H1 (cell line): ENCODE data around the gene KDM6B. TPM values are rescaled to one million over a fixed set of nuclear protein-coding genes. Genes with fewer than 3 reads are reported as not detected.

Experiments used
- CTCF ChIA-PET: fragments of 300-600 bp; sonication (Branson Sonifier 250); formaldehyde crosslinking; loops from one replicate; lab custom pipeline; 2021; ENCODE audit not compliant: partially characterized antibody; lab: Charles Lee
- POLR2A ChIA-PET: fragments of 300-600 bp; sonication (Branson Sonifier 250); formaldehyde crosslinking; loops from one replicate; lab custom pipeline; 2021; ENCODE audit warnings: inconsistent platforms; ENCODE audit not compliant: partially characterized antibody; lab: Charles Lee
- DNase-seq, 2 experiments: peaks; one replicate each; pipeline versions ENCODE4 v3.0.0 to v3.0.0-alpha.2; 2010 to 2022; ENCODE audit warnings: low spot score in 2 of 2, low read depth in 1 of 2, mixed read lengths in 1 of 2
- FAIRE-seq: peaks from 2 replicates; lab custom pipeline; 2011; peaks lifted over from hg19 to GRCh38; lab: Jason Lieb, UNC
- H2AFZ ChIP-seq: 2 replicates; pipeline ENCODE4 v1.8.1; 2012; ENCODE audit warnings: low read length, inconsistent platforms
- H2AK5ac ChIP-seq: 2 replicates; pipeline ENCODE4 v1.6.1; 2013; ENCODE audit warnings: low read depth, low read length
- H2BK120ac ChIP-seq: replicated peaks from 2 replicates; pipeline ENCODE3; 2013; ENCODE audit warnings: low read depth, low read length, inconsistent platforms
- H2BK12ac ChIP-seq: 2 replicates; pipeline ENCODE4 v1.6.1; 2013; ENCODE audit warnings: low read depth, low read length
- H2BK15ac ChIP-seq: 2 replicates; pipeline ENCODE4 v1.6.1; 2013; ENCODE audit warnings: low read length
- H2BK20ac ChIP-seq: 2 replicates; pipeline ENCODE4 v1.6.1; 2013; ENCODE audit warnings: low read length
- H2BK5ac ChIP-seq: 2 replicates; pipeline ENCODE4 v1.6.1; 2013; ENCODE audit warnings: low read depth, low read length
- H3K14ac ChIP-seq: 2 replicates; pipeline ENCODE4 v1.6.1; 2013; ENCODE audit warnings: inconsistent platforms; ENCODE audit not compliant: insufficient read length
- H3K18ac ChIP-seq: 2 replicates; pipeline ENCODE4 v1.6.1; 2013; ENCODE audit warnings: low read length; ENCODE audit errors: extremely low read depth
- H3K23ac ChIP-seq: 2 replicates; pipeline ENCODE4 v1.6.1; 2013; ENCODE audit warnings: inconsistent platforms; ENCODE audit not compliant: insufficient read length
- H3K23me2 ChIP-seq: 2 replicates; pipeline ENCODE4 v1.6.1; 2013; ENCODE audit warnings: low read depth, low read length
- H3K27ac ChIP-seq: 2 replicates; pipeline ENCODE4 v1.6.1; 2011; ENCODE audit warnings: low read depth, low read length, inconsistent platforms
- H3K27me3 ChIP-seq, 4 experiments: replicated peaks in 1 of 4; 1 replicate in 1 of 4; 2 replicates in 3 of 4; pipeline versions ENCODE4 v1.6.1 to v1.8.1; 2011 to 2013; ENCODE audit warnings: low read length in 3 of 4, mild to moderate bottlenecking in 3 of 4, inconsistent platforms in 2 of 4, mixed read lengths in 2 of 4, moderate library complexity in 1 of 4; ENCODE audit not compliant: control insufficient read depth in 3 of 4, insufficient read depth in 3 of 4; ENCODE audit errors: extremely low read depth in 1 of 4
- H3K36me3 ChIP-seq, 4 experiments: 2 replicates each; pipeline versions ENCODE4 v1.6.1 to v1.8.1; 2011 to 2013; ENCODE audit warnings: mild to moderate bottlenecking in 4 of 4, low read length in 3 of 4, moderate library complexity in 2 of 4, control low read depth in 1 of 4, inconsistent platforms in 1 of 4; ENCODE audit not compliant: insufficient read depth in 4 of 4, control insufficient read depth in 2 of 4
- H3K4ac ChIP-seq: replicated peaks from 2 replicates; pipeline ENCODE3; 2013; ENCODE audit warnings: low read length, low read depth, mixed read lengths, inconsistent platforms; ENCODE audit not compliant: insufficient read length
- H3K4me1 ChIP-seq, 4 experiments: replicated peaks in 1 of 4; 1 replicate in 1 of 4; 2 replicates in 3 of 4; pipeline versions ENCODE4 v1.6.1 to v1.8.1; 2011 to 2013; ENCODE audit warnings: low read length in 3 of 4, inconsistent platforms in 2 of 4, mixed read lengths in 1 of 4; ENCODE audit not compliant: insufficient read depth in 4 of 4, control insufficient read depth in 3 of 4
- H3K4me2 ChIP-seq, 2 experiments: 2 replicates each; pipeline versions ENCODE4 v1.6.1 to v1.8.1; 2011 to 2013; ENCODE audit warnings: low read depth in 2 of 2, low read length in 2 of 2, control low read depth in 1 of 2, inconsistent platforms in 1 of 2, mild to moderate bottlenecking in 1 of 2; ENCODE audit not compliant: insufficient read depth in 1 of 2
- H3K4me3 ChIP-seq, 4 experiments: fragments of 200-600, 300-600 bp in 1 of 4; sonication (generic), shearing (Covaris generic), sonication (Bioruptor Twin) in 1 of 4; 2 replicates each; pipeline versions ENCODE4 v1.5.1 to v1.8.1; 2011 to 2016; ENCODE audit warnings: low read length in 4 of 4, low read depth in 3 of 4, control low read depth in 2 of 4, inconsistent platforms in 2 of 4, mild to moderate bottlenecking in 2 of 4, mixed read lengths in 1 of 4, moderate library complexity in 1 of 4; ENCODE audit not compliant: insufficient read depth in 2 of 4; ENCODE audit errors: extremely low read depth in 1 of 4
- H3K56ac ChIP-seq: replicated peaks from 2 replicates; pipeline ENCODE3; 2013; ENCODE audit warnings: low read depth, mild to moderate bottlenecking, mixed read lengths, low read length, inconsistent platforms; ENCODE audit not compliant: insufficient read length
- H3K79me1 ChIP-seq: 2 replicates; pipeline ENCODE4 v1.6.1; 2013; ENCODE audit warnings: low read depth, low read length, control low read depth
- H3K79me2 ChIP-seq, 2 experiments: 2 replicates each; pipeline versions ENCODE4 v1.6.1 to v1.8.1; 2012 to 2013; ENCODE audit warnings: low read length in 2 of 2, mild to moderate bottlenecking in 2 of 2, inconsistent platforms in 1 of 2; ENCODE audit not compliant: insufficient read depth in 2 of 2, control insufficient read depth in 1 of 2
- H3K9ac ChIP-seq, 4 experiments: replicated peaks in 1 of 4; 1 replicate in 1 of 4; 2 replicates in 3 of 4; pipeline versions ENCODE4 v1.6.1 to v1.8.1; 2011 to 2013; ENCODE audit warnings: low read depth in 3 of 4, low read length in 3 of 4, control low read depth in 2 of 4, mild to moderate bottlenecking in 2 of 4, moderate library complexity in 2 of 4, inconsistent platforms in 1 of 4; ENCODE audit errors: extremely low read depth in 1 of 4
- H3K9me3 ChIP-seq, 2 experiments: 2 replicates each; pipeline versions ENCODE4 v1.6.1 to v1.8.1; 2012 to 2013; ENCODE audit warnings: mild to moderate bottlenecking in 2 of 2, moderate library complexity in 2 of 2, control low read depth in 1 of 2, inconsistent platforms in 1 of 2, low read depth in 1 of 2, low read length in 1 of 2, mixed read lengths in 1 of 2; ENCODE audit not compliant: insufficient read depth in 2 of 2
- H4K20me1 ChIP-seq, 2 experiments: replicated peaks in 1 of 2; 2 replicates each; pipeline versions ENCODE3 to v1.8.1; 2011 to 2013; ENCODE audit warnings: inconsistent platforms in 2 of 2, low read length in 2 of 2, mild to moderate bottlenecking in 1 of 2; ENCODE audit not compliant: insufficient read depth in 2 of 2, control insufficient read depth in 1 of 2
- H4K5ac ChIP-seq: 2 replicates; pipeline ENCODE4 v1.6.1; 2013; ENCODE audit warnings: low read length, low read depth, mixed read lengths, inconsistent platforms; ENCODE audit not compliant: insufficient read length
- H4K8ac ChIP-seq: 2 replicates; pipeline ENCODE4 v1.8.0; 2013; ENCODE audit warnings: mild to moderate bottlenecking, moderate library complexity, low read length, inconsistent platforms; ENCODE audit not compliant: insufficient read depth; ENCODE audit errors: extremely low read depth
- H4K91ac ChIP-seq: replicated peaks from 2 replicates; pipeline ENCODE3; 2013; ENCODE audit warnings: low read length, mixed read lengths, inconsistent platforms; ENCODE audit not compliant: insufficient read length
- CBX8 ChIP-seq: fragments of 300-800, 300-1000 bp; sonication (generic); IDR thresholded peaks from 2 replicates; pipeline ENCODE4 v1.7.1; 2016; ENCODE audit warnings: low read depth, low read length, borderline replicate concordance
- EZH2 ChIP-seq: fragments of 200-600 bp; sonication (generic); IDR thresholded peaks from 2 replicates; pipeline ENCODE4 v1.7.1; 2012; ENCODE audit warnings: low read depth, mild to moderate bottlenecking, moderate library complexity, low read length, inconsistent platforms; ENCODE audit not compliant: severe bottlenecking
- RAD21 ChIP-seq, 2 experiments: IDR thresholded peaks in 1 of 2; conservative IDR thresholded peaks in 1 of 2; 2 replicates each; pipeline ENCODE4 v1.6.1; 2011; ENCODE audit warnings: low read depth in 2 of 2, low read length in 2 of 2, improper control_type of control experiment in 1 of 2, inconsistent platforms in 1 of 2, mild to moderate bottlenecking in 1 of 2, moderate library complexity in 1 of 2
- SAP30 ChIP-seq: fragments of 300-600 bp; sonication (generic); IDR thresholded peaks from 2 replicates; pipeline ENCODE4 v1.7.1; 2012; ENCODE audit warnings: low read length, moderate library complexity, mild to moderate bottlenecking, inconsistent platforms; ENCODE audit not compliant: insufficient read depth, insufficient replicate concordance
- SIN3A ChIP-seq, 2 experiments: IDR thresholded peaks in 1 of 2; conservative IDR thresholded peaks in 1 of 2; 2 replicates each; pipeline ENCODE4 v1.6.1; 2011 to 2012; ENCODE audit warnings: low read length in 2 of 2, improper control_type of control experiment in 1 of 2, low read depth in 1 of 2, mild to moderate bottlenecking in 1 of 2
- SUZ12 ChIP-seq: fragments of 200-600 bp; sonication (generic); IDR thresholded peaks from 2 replicates; pipeline ENCODE4 v1.6.1; 2012; ENCODE audit warnings: mild to moderate bottlenecking, inconsistent platforms, low read length, moderate library complexity, mixed read lengths
- TAF1 ChIP-seq: IDR thresholded peaks from 2 replicates; pipeline ENCODE4 v1.6.1; 2011; ENCODE audit warnings: mild to moderate bottlenecking, low read depth, low read length
- USF2 ChIP-seq: IDR thresholded peaks from 2 replicates; pipeline ENCODE4 v1.6.1; 2011; ENCODE audit warnings: low read length, improper control_type of control experiment
- YY1 ChIP-seq: IDR thresholded peaks from 2 replicates; pipeline ENCODE4 v1.6.1; 2011; ENCODE audit warnings: low read depth, mild to moderate bottlenecking, low read length
- WGBS, 2 experiments: shearing (Covaris generic) in 1 of 2; methylation state at CpG; one replicate each; pipeline versions ENCODE4 v1.1.6 to v1.1.7; 2013 to 2015; ENCODE audit warnings: low lambda C conversion rate in 2 of 2, mixed read lengths in 2 of 2, inconsistent platforms in 1 of 2, low coverage in 1 of 2, missing lambda C conversion rate in 1 of 2; ENCODE audit not compliant: insufficient replicate concordance in 2 of 2, insufficient coverage in 1 of 2, insufficient read length in 1 of 2; ENCODE audit errors: extremely low coverage in 1 of 2, missing lambda C conversion rate in 1 of 2; 5-methylcytosine and 5-hydroxymethylcytosine counted together
- polyA plus RNA-seq, 7 experiments: library from polyadenylated mRNA; depleted of rRNA in 3 of 7; stranded (reverse) in 5 of 7; unstranded in 2 of 7; fragments of >200 nt in 5 of 7; fragments of 200-250 nt in 2 of 7; gene quantifications; 1 replicate in 5 of 7; 2 replicates in 1 of 7; 4 replicates in 1 of 7; pipeline versions ENCODE4 v1.2.1 to v1.2.3, GENCODE V29; 2011 to 2013; ENCODE audit warnings: missing spikeins in 2 of 7, mixed read lengths in 2 of 7
- total RNA-seq: library from RNA; stranded (reverse); fragmentation: NEBNext Ultra II Directional; extraction: Animal tissue kit (Norgen Biotek cat#: 25700); gene quantifications from 2 replicates; pipeline ENCODE4 v1.2.1, GENCODE V29; 2021

KDM6B gene
- total and polyA plus RNA-seq, 2 of the 8 experiments (the other 6 are each of a cell fraction or from before 2014, with no cell fraction given): 0.48 to 3.7 TPM

GRCh38 chr17:7841396-7841914, 7.4 kb downstream of the KDM6B start:
- H4K8ac ChIP-seq: peak overlapping the region; percentile 77
- no peaks in the 10 kb centered on the region for H3K79me2 ChIP-seq
- peak overlapping the region; percentile 37; the same call in 1 of the 2 replicates for H3K27ac ChIP-seq
- TF ChIP-seq SAP30 (peak; percentile 35), SIN3A (conservative IDR thresholded peaks at IDR 0.05 in 1 of 2, IDR thresholded peaks at IDR 0.05 in 1 of 2; ENCODE audit: low read depth in 1 of 2, low read length in 2 of 2) (peak; percentile 31 to 35; a peak in 1 of 4 replicates), SUZ12 (no peak; the same call in 1 of the 2 replicates), YY1 (no peak), CBX8 (no peak), EZH2 (peak; percentile 13), USF2 (0 out of 2 replicates have a peak, but pooled peaks have one; percentile 25), TAF1 (no peak), RAD21 (IDR thresholded peaks at IDR 0.05 in 1 of 2, conservative IDR thresholded peaks at IDR 0.05 in 1 of 2; ENCODE audit: low read depth in 2 of 2, low read length in 2 of 2) (0 out of 4 replicates have a peak, but pooled peaks of 1 of the 2 experiments have one; percentile 0)
- H3K4ac ChIP-seq: no peak overlapping the region
- H3K4me3 ChIP-seq: peak overlapping the region; percentile 70 to 98 (median 86)
- H3K4me1 ChIP-seq: peaks cover 10 to 34% (median 21%) of the 10 kb centered on the region in 4 experiments
- H2BK12ac ChIP-seq: peak overlapping the region; percentile 77; the same call in 1 of the 2 replicates
- H3K79me1 ChIP-seq: no peaks in the 10 kb centered on the region
- peaks cover 12 to 42% of the 10 kb centered on the region in 2 experiments for H4K20me1 ChIP-seq
- H4K5ac ChIP-seq: peak overlapping the region; percentile 75
- peak overlapping the region; percentile 33; the same call in 1 of the 2 replicates for H2AK5ac ChIP-seq
- H3K4me2 ChIP-seq: peak overlapping the region; percentile 96 to 100
- H3K14ac ChIP-seq: no peak overlapping the region
- no peak overlapping the region for H2BK20ac ChIP-seq
- H2BK5ac ChIP-seq: peak overlapping the region; percentile 60; the same call in 1 of the 2 replicates
- no peak overlapping the region for H4K91ac ChIP-seq
- H3K9ac ChIP-seq: peak overlapping the region; percentile 57 to 71 (median 66); a peak in 6 of 7 replicates
- H3K9me3 ChIP-seq: no peaks in the 10 kb centered on the region
- FAIRE-seq (no peak), DNase-seq (no peak)
- peak overlapping the region; percentile 93; the same call in 1 of the 2 replicates for H3K18ac ChIP-seq
- no peaks in the 10 kb centered on the region; a peak in 1 of 8 replicates for H3K36me3 ChIP-seq
- CTCF ChIA-PET: interaction anchor here (1.4 to 5.0 kb wide), 6 partner anchors 9 to 98 kb away, joined by 3 to 25 read pairs (median 6); no protein-coding TSS in a partner anchor
- no peak overlapping the region for H2BK120ac ChIP-seq
- POLR2A ChIA-PET: interaction anchor here (0.6 to 5.2 kb wide), 8 partner anchors 9 to 165 kb away, joined by 3 to 34 read pairs (median 8); partner anchors contain the start of genes CYB5D1, KDM6B, NAA38 and TMEM88
- WGBS, 2 experiments: 9% methylated on average over 18 of the region's 34 CpGs; no CpG with 5 or more reads in 1 of the 2 experiments
- no peak overlapping the region for H2BK15ac ChIP-seq
- H2AFZ ChIP-seq: no peak overlapping the region
- no peak overlapping the region for H3K56ac ChIP-seq
- peaks cover 39% of the 10 kb centered on the region for H3K23me2 ChIP-seq
- H3K23ac ChIP-seq: no peak overlapping the region
- peaks cover 18 to 53% (median 49%) of the 10 kb centered on the region in 4 experiments for H3K27me3 ChIP-seq
